Tibial nerve (tissue), 3 donors: Measurements from ENCODE around the gene SIGLEC7.
A peak's percentile ranks its signal among the peaks of the same experiment; 100 is the strongest.

ENCODE experiments used
- POLR2A ChIP-seq, 2 donors: fragments of 450-650 bp; IDR thresholded peaks; one replicate each; pipeline ENCODE4 v1.6.1; 2017; ENCODE audit warnings: antibody characterized with exemption in 2 of 2, mild to moderate bottlenecking in 2 of 2, moderate library complexity in 2 of 2
- TF ChIP-seq, protein P1 (sequence below), 5 experiments: fragments of 200-600 bp in 3 of 5; fragments of 450-650 bp in 2 of 5; sonication (generic) in 3 of 5; IDR thresholded peaks; one replicate each; pipeline ENCODE4 v1.5.1; 2016 to 2019; ENCODE audit warnings: antibody characterized with exemption in 5 of 5, mild to moderate bottlenecking in 3 of 5, moderate library complexity in 2 of 5

DNA sequence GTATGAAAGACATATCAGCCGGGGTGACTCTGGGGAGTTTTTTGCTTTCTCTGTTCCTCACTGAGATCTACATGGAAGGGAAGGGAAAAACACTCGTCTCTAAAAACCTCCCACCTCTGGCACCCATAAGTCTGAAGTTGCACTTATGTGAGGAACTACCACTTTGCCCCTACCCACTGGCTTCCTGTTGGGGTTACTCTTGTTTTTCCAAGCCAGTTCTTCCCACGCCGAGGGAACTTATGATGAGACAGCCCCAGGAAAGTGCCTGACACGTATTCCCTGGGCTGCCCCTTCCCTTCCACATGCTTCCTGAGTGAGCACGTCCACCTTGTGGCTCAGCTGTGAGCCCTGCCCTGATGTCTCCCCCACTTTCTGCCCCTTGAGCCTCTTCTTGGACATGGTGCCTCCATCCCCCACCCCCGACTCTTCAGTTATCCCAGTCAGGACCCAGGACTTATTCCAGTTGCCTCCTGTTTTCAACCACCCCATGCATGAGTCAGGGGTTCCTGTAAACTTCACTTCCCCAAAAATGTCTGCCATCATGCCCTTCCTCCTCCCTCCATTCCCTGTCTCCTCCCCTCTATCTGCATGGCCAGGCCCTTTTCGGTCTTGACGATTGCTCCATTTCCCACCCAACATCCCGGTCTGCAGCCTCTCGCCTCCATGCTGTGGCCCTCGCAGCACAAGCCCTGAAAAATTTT, 5.1 kb upstream of the SIGLEC7 start:
- TF ChIP-seq, protein P1, sequence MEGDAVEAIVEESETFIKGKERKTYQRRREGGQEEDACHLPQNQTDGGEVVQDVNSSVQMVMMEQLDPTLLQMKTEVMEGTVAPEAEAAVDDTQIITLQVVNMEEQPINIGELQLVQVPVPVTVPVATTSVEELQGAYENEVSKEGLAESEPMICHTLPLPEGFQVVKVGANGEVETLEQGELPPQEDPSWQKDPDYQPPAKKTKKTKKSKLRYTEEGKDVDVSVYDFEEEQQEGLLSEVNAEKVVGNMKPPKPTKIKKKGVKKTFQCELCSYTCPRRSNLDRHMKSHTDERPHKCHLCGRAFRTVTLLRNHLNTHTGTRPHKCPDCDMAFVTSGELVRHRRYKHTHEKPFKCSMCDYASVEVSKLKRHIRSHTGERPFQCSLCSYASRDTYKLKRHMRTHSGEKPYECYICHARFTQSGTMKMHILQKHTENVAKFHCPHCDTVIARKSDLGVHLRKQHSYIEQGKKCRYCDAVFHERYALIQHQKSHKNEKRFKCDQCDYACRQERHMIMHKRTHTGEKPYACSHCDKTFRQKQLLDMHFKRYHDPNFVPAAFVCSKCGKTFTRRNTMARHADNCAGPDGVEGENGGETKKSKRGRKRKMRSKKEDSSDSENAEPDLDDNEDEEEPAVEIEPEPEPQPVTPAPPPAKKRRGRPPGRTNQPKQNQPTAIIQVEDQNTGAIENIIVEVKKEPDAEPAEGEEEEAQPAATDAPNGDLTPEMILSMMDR (IDR thresholded peaks at IDR 0.05): no peak
- peak in 1 of 2 donors; percentile 11 for TF ChIP-seq POLR2A (IDR thresholded peaks at IDR 0.05)
